Smooth muscle cell (in vitro differentiated cells): Measurements from ENCODE around the gene FCHO1. TPM values are rescaled to one million over a fixed set of nuclear protein-coding genes. Genes with fewer than 3 reads are reported as not detected.

ENCODE experiments used
- DNase-seq: peaks from one replicate; lab custom pipeline; 2025; ENCODE audit not compliant: unreplicated experiment; lab: John Stamatoyannopoulos, UW
- H2AFZ ChIP-seq: fragments of 200-600 bp; sonication (generic); 2 replicates; pipeline ENCODE4 v1.6.0; 2016; ENCODE audit warnings: antibody characterized with exemption, low read depth, mild to moderate bottlenecking
- H3F3A ChIP-seq: fragments of 200-600 bp; sonication (generic); 2 replicates; pipeline ENCODE4 v1.6.0; 2017; ENCODE audit warnings: antibody characterized with exemption, low read depth
- H3K27ac ChIP-seq: fragments of 200-600 bp; sonication (generic); 2 replicates; pipeline ENCODE4 v1.5.1; 2016; ENCODE audit warnings: low read depth, mild to moderate bottlenecking
- H3K27me3 ChIP-seq: fragments of 200-600 bp; sonication (generic); 2 replicates; pipeline ENCODE4 v1.6.1; 2016; ENCODE audit warnings: low read depth, mild to moderate bottlenecking
- H3K36me3 ChIP-seq: fragments of 200-600 bp; sonication (generic); 2 replicates; pipeline ENCODE4 v1.5.1; 2016; ENCODE audit warnings: low read depth
- H3K4me1 ChIP-seq: fragments of 200-600 bp; sonication (generic); 2 replicates; pipeline ENCODE4 v1.5.1; 2016; ENCODE audit warnings: low read depth
- H3K4me2 ChIP-seq: fragments of 200-600 bp; sonication (generic); 2 replicates; pipeline ENCODE4 v1.6.0; 2016; ENCODE audit warnings: mild to moderate bottlenecking
- H3K4me3 ChIP-seq: fragments of 200-600 bp; sonication (generic); 2 replicates; pipeline ENCODE4 v1.5.1; 2016; ENCODE audit warnings: mild to moderate bottlenecking
- H3K79me2 ChIP-seq: fragments of 200-600 bp; sonication (generic); 2 replicates; pipeline ENCODE4 v1.6.0; 2016; ENCODE audit warnings: low read depth, mild to moderate bottlenecking
- H3K9ac ChIP-seq: fragments of 200-600 bp; sonication (generic); 2 replicates; pipeline ENCODE4 v1.6.0; 2016; ENCODE audit warnings: low read depth
- H3K9me3 ChIP-seq: fragments of 200-600 bp; sonication (generic); replicated peaks from 2 replicates; pipeline ENCODE4 v1.5.1; 2016; ENCODE audit warnings: low read depth
- H4K20me1 ChIP-seq: fragments of 200-600 bp; sonication (generic); 2 replicates; pipeline ENCODE4 v1.6.0; 2016; ENCODE audit warnings: low read depth
- CTCF ChIP-seq: fragments of 200-600 bp; sonication (generic); IDR thresholded peaks from 2 replicates; pipeline ENCODE4 v1.5.1; 2017; ENCODE audit warnings: borderline replicate concordance, mild to moderate bottlenecking, antibody characterized with exemption; ENCODE audit not compliant: insufficient read depth, poor library complexity, severe bottlenecking
- WGBS: methylation state at CpG from one replicate; pipeline ENCODE4 v1.1.7; 2016; ENCODE audit warnings: low lambda C conversion rate; 5-methylcytosine and 5-hydroxymethylcytosine counted together
- polyA plus RNA-seq: library from polyadenylated mRNA; unstranded; fragments of >200 nt; fragmentation: Nextera tagmentation; extraction: Ambion mirVana; gene quantifications from 2 replicates; pipeline ENCODE4 v1.2.1, GENCODE V29; 2016
- total RNA-seq: library from RNA; depleted of rRNA; stranded (reverse); fragments of >200 nt; gene quantifications from 2 replicates; pipeline ENCODE4 v1.2.3, GENCODE V29; 2014

Gene FCHO1
- total and polyA plus RNA-seq, 2 experiments from 2014 or later = 1.0 to 5.3 TPM

DNA sequence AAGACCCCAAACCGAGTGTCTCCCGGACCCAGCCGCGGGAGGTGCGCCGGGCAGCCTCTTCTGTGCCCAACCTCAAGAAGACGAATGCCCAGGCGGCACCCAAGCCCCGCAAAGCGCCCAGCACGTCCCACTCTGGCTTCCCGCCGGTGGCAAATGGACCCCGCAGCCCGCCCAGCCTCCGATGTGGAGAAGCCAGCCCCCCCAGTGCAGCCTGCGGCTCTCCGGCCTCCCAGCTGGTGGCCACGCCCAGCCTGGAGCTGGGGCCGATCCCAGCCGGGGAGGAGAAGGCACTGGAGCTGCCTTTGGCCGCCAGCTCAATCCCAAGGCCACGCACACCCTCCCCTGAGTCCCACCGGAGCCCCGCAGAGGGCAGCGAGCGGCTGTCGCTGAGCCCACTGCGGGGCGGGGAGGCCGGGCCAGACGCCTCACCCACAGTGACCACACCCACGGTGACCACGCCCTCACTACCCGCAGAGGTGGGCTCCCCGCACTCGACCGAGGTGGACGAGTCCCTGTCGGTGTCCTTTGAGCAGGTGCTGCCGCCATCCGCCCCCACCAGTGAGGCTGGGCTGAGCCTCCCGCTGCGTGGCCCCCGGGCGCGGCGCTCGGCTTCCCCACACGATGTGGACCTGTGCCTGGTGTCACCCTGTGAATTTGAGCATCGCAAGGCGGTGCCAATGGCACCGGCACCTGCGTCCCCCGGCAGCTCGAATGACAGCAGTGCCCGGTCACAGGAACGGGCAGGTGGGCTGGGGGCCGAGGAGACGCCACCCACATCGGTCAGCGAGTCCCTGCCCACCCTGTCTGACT lies 24.1 kb upstream of the FCHO1 start:
- Histone ChIP-seq H3K9me3 (no peaks in the 10 kb centered on the region), H3K4me2 (no peak overlapping the region), H3K9ac (no peak overlapping the region), H3K79me2 (peaks cover 37% of the 10 kb centered on the region), H2AFZ (no peak overlapping the region), H3K27ac (no peak overlapping the region), H3F3A (no peaks in the 10 kb centered on the region), H3K36me3 (peaks cover 11% of the 10 kb centered on the region), H3K4me1 (no peaks in the 10 kb centered on the region), H4K20me1 (peaks cover 52% of the 10 kb centered on the region), H3K27me3 (no peaks in the 10 kb centered on the region), H3K4me3 (no peak overlapping the region)
- 97% methylated on average over 62 of the region's 62 CpGs for WGBS
- no peak for DNase-seq
- no peak for TF ChIP-seq CTCF

DNA sequence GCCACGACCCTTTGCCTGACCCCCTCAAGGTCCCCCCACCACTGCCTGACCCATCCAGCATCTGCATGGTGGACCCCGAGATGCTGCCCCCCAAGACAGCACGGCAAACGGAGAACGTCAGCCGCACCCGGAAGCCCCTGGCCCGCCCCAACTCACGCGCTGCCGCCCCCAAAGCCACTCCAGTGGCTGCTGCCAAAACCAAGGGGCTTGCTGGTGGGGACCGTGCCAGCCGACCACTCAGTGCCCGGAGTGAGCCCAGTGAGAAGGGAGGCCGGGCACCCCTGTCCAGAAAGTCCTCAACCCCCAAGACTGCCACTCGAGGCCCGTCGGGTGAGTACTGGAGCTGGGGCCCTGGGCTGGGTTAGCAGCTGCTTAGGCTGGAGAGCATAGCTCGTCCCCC lies 23.4 kb upstream of the FCHO1 start:
- Histone ChIP-seq H3K36me3 (peaks cover 11% of the 10 kb centered on the region), H3K79me2 (peaks cover 40% of the 10 kb centered on the region), H3K9me3 (no peaks in the 10 kb centered on the region), H3K4me3 (no peak overlapping the region), H4K20me1 (peaks cover 52% of the 10 kb centered on the region), H3K4me2 (no peak overlapping the region), H3K9ac (no peak overlapping the region), H3K27ac (no peak overlapping the region), H3K27me3 (no peaks in the 10 kb centered on the region), H3F3A (no peaks in the 10 kb centered on the region), H2AFZ (no peak overlapping the region), H3K4me1 (no peaks in the 10 kb centered on the region)
- WGBS = 96% methylated on average over 19 of the region's 19 CpGs
- TF ChIP-seq CTCF = no peak
- no peak for DNase-seq

DNA sequence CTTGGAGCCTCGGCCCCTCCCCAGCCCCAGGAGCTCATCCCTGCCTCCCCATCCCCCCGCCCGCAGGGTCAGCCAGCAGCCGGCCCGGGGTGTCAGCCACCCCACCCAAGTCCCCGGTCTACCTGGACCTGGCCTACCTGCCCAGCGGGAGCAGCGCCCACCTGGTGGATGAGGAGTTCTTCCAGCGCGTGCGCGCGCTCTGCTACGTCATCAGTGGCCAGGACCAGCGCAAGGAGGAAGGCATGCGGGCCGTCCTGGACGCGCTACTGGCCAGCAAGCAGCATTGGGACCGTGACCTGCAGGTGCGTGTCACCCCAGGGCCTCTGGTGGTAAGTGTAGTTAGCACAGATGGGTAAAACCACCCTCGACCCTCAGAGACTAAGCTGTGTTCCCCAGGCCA lies 18.1 kb upstream of the FCHO1 start:
- Histone ChIP-seq H4K20me1 (peaks cover 57% of the 10 kb centered on the region), H3K79me2 (peaks cover 36% of the 10 kb centered on the region), H3K36me3 (peaks cover 11% of the 10 kb centered on the region), H3K27ac (no peak overlapping the region), H3K4me1 (no peaks in the 10 kb centered on the region), H3K4me2 (no peak overlapping the region), H3K4me3 (no peak overlapping the region), H3F3A (no peaks in the 10 kb centered on the region), H2AFZ (no peak overlapping the region), H3K27me3 (no peaks in the 10 kb centered on the region), H3K9ac (no peak overlapping the region), H3K9me3 (no peaks in the 10 kb centered on the region)
- WGBS = over 99% methylated on average over 21 of the region's 22 CpGs
- TF ChIP-seq CTCF = no peak
- no peak for DNase-seq

DNA sequence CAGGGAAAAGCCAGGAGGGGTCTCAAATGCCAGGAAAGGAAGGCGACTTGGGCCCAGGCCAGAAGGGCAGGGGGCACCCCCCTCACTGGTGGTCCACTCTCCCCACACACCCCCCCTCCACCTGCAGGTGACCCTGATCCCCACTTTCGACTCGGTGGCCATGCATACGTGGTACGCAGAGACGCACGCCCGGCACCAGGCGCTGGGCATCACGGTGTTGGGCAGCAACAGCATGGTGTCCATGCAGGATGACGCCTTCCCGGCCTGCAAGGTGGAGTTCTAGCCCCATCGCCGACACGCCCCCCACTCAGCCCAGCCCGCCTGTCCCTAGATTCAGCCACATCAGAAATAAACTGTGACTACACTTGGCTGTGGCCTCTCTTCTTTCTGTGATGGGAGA lies 17.1 kb upstream of the FCHO1 start:
- no peak overlapping the region for H3K27ac ChIP-seq
- H2AFZ ChIP-seq = no peak overlapping the region
- H3K36me3 ChIP-seq = peaks cover 11% of the 10 kb centered on the region
- H3F3A ChIP-seq = no peaks in the 10 kb centered on the region
- no peak for TF ChIP-seq CTCF
- peaks cover 30% of the 10 kb centered on the region for H3K79me2 ChIP-seq
- no peaks in the 10 kb centered on the region for H3K27me3 ChIP-seq
- H3K4me3 ChIP-seq = no peak overlapping the region
- H3K4me2 ChIP-seq = no peak overlapping the region
- no peak for DNase-seq
- WGBS = 95% methylated on average over 10 of the region's 16 CpGs
- H3K4me1 ChIP-seq = no peaks in the 10 kb centered on the region
- H3K9me3 ChIP-seq = no peaks in the 10 kb centered on the region
- H3K9ac ChIP-seq = no peak overlapping the region
- H4K20me1 ChIP-seq = peaks cover 48% of the 10 kb centered on the region
